Measurements from ENCODE around the gene STH. TPM values are rescaled to one million over a fixed set of nuclear protein-coding genes. Genes with fewer than 3 reads are reported as not detected.
"Not testable (repeated sequence)": the region's sequence is repeated elsewhere in the genome, so short reads cannot be mapped to it uniquely, and the experiment has no call there.

The STH gene
- total RNA-seq: not detected in 2 replicates

DNA sequence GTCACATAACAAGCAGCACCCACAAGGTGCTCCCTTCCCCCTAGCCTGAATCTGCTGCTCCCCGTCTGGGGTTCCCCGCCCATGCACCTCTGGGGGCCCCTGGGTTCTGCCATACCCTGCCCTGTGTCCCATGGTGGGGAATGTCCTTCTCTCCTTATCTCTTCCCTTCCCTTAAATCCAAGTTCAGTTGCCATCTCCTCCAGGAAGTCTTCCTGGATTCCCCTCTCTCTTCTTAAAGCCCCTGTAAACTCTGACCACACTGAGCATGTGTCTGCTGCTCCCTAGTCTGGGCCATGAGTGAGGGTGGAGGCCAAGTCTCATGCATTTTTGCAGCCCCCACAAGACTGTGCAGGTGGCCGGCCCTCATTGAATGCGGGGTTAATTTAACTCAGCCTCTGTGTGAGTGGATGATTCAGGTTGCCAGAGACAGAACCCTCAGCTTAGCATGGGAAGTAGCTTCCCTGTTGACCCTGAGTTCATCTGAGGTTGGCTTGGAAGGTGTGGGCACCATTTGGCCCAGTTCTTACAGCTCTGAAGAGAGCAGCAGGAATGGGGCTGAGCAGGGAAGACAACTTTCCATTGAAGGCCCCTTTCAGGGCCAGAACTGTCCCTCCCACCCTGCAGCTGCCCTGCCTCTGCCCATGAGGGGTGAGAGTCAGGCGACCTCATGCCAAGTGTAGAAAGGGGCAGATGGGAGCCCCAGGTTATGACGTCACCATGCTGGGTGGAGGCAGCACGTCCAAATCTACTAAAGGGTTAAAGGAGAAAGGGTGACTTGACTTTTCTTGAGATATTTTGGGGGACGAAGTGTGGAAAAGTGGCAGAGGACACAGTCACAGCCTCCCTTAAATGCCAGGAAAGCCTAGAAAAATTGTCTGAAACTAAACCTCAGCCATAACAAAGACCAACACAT, at the start of gene STH:
STH (plus strand) TSS at position 264 of the 913 bp plus-strand sequence; CDS start at position 294, 30 bp downstream.
- no peak for DNase-seq
- H3K27ac Mint-ChIP-seq: no peak within 1 kb of the TSS
- H3K4me3 Mint-ChIP-seq: no peak within 1 kb of the TSS
- H3K27me3 Mint-ChIP-seq: no peaks in the 10 kb centered on the region
- no peaks in the 10 kb centered on the region for H3K9me3 Mint-ChIP-seq
- peaks cover 4% of the 10 kb centered on the region for H3K4me1 Mint-ChIP-seq
- no peaks in the 10 kb centered on the region for H3K36me3 Mint-ChIP-seq (ENCODE audit: low read depth)
- intact Hi-C loops (cut with micrococcal nuclease): no loop called here

DNA sequence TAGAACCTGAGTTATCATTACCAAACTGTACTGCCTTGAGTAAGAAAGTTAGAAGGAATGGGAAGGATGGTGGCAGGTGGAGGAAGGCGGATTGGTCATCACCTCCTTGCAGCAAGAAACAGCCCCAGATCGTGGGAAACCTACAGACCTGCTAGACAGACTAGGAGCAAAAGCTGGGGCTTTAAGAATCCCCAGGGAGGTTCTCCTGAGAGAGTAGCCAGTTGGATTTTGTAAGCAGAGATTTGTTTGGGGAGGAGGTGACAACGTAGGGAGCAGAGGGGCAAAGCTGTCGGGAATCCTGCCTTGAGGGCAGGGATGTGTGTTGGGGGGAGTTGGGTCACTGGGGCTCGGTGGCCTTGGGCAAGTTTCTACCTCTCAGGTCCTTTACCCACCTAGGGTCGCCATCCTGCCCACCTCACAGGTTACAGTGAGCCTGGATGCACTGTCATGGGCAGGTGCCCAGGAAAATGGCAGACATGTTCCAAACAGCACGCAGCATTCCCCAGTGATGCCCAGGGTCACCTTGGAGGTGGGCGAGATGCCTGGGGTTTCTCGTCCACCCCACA, 49.2 kb upstream of the STH start:
- intact Hi-C loops (cut with micrococcal nuclease): loop anchor here (10.0 kb wide), 1 partner anchor 305 kb away; no protein-coding TSS in a partner anchor
- no peaks in the 10 kb centered on the region for H3K9me3 Mint-ChIP-seq

GRCh38 chr17:45950888-45951287, 48.2 kb upstream of the STH start:
- Mint-ChIP-seq H3K27ac (no peak overlapping the region), H3K27me3 (peaks cover 29% of the 10 kb centered on the region), H3K4me3 (no peak overlapping the region), H3K4me1 (peaks cover 5% of the 10 kb centered on the region), H3K36me3 (ENCODE audit: low read depth) (no peaks in the 10 kb centered on the region), H3K9me3 (no peaks in the 10 kb centered on the region)
- intact Hi-C loops (cut with micrococcal nuclease): no loop called here
- no peak for DNase-seq

More for the DNA sequence above, 49.2 kb upstream of the STH start:
- no peaks in the 10 kb centered on the region for H3K36me3 Mint-ChIP-seq (ENCODE audit: low read depth)
- peaks cover 5% of the 10 kb centered on the region for H3K4me1 Mint-ChIP-seq
- peaks cover 31% of the 10 kb centered on the region for H3K27me3 Mint-ChIP-seq
- no peak for DNase-seq
- H3K4me3 Mint-ChIP-seq: no peak overlapping the region
- H3K27ac Mint-ChIP-seq: no peak overlapping the region

DNA sequence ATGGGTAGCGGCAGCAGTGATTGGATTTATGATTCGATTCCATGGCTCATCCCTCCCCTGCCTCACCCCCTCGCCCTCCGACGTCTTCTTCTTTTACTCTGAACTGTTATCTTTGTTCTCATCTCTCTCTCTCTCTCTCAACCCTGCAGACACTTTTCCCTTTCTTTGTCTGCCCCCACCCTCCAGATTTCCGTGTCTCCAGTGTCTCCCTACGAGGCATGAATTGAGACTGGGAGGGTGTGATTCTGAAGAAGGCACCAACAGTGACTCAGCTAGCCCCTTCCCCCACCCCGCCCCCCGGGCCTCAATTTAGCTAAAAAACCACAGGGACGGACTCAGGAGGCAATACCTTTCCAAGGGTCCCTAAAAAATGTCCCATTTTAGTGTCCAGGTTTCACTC, 47.6 kb upstream of the STH start:
- DNase-seq: no peak
- no peak overlapping the region for H3K27ac Mint-ChIP-seq
- H3K4me1 Mint-ChIP-seq: peaks cover 5% of the 10 kb centered on the region
- no peaks in the 10 kb centered on the region for H3K9me3 Mint-ChIP-seq
- no peaks in the 10 kb centered on the region for H3K36me3 Mint-ChIP-seq (ENCODE audit: low read depth)
- peaks cover 27% of the 10 kb centered on the region for H3K27me3 Mint-ChIP-seq
- intact Hi-C loops (cut with micrococcal nuclease): no loop called here
- H3K4me3 Mint-ChIP-seq: no peak overlapping the region

- no peak overlapping the region for H3K4me3 Mint-ChIP-seq
- H3K27me3 Mint-ChIP-seq: peaks cover 25% of the 10 kb centered on the region
- peaks cover 5% of the 10 kb centered on the region for H3K4me1 Mint-ChIP-seq
- no peak for DNase-seq
- intact Hi-C loops (cut with micrococcal nuclease): no loop called here
- H3K36me3 Mint-ChIP-seq (ENCODE audit: low read depth): no peaks in the 10 kb centered on the region
- H3K9me3 Mint-ChIP-seq: no peaks in the 10 kb centered on the region
- no peak overlapping the region for H3K27ac Mint-ChIP-seq
Observed at GRCh38 chr17:45951941-45952340, 47.1 kb upstream of the STH start.

DNA sequence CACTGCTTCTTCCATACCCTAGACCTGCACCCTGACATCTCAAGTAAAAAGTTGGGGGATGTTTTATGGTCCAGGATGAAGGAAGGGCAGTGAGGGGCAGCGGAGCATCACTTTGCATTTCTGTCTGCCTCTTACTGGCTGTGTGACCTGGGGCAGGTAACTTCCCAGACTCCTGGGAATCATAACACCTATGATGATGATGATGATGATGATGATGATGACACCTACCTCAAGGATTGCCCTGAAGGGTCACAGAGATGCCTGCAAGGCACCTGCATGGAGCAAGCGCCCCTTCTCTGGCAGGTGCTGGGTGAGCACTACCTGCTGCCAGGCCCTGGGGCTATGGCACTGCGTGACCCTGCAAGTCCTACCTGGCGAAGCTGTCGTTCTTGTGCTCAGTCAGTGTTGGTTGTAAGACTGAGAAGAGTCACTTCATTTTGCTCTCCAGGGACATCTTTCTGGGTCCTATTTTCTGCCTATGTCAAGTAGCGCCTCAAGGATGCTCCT, 46.2 kb upstream of the STH start:
- H3K27ac Mint-ChIP-seq: no peak overlapping the region
- peaks cover 24% of the 10 kb centered on the region for H3K27me3 Mint-ChIP-seq
- peaks cover 5% of the 10 kb centered on the region for H3K4me1 Mint-ChIP-seq
- no peak overlapping the region for H3K4me3 Mint-ChIP-seq
- H3K9me3 Mint-ChIP-seq: no peaks in the 10 kb centered on the region
- no peak for DNase-seq
- no peaks in the 10 kb centered on the region for H3K36me3 Mint-ChIP-seq (ENCODE audit: low read depth)
- intact Hi-C loops (cut with micrococcal nuclease): no loop called here

GRCh38 chr17:45953561-45953960, 45.5 kb upstream of the STH start:
- no peak overlapping the region for H3K4me3 Mint-ChIP-seq
- no peaks in the 10 kb centered on the region for H3K36me3 Mint-ChIP-seq (ENCODE audit: low read depth)
- H3K27me3 Mint-ChIP-seq: peaks cover 25% of the 10 kb centered on the region
- peaks cover 5% of the 10 kb centered on the region for H3K4me1 Mint-ChIP-seq
- DNase-seq: no peak
- H3K27ac Mint-ChIP-seq: no peak overlapping the region
- intact Hi-C loops (cut with micrococcal nuclease): no loop called here
- no peaks in the 10 kb centered on the region for H3K9me3 Mint-ChIP-seq

DNA sequence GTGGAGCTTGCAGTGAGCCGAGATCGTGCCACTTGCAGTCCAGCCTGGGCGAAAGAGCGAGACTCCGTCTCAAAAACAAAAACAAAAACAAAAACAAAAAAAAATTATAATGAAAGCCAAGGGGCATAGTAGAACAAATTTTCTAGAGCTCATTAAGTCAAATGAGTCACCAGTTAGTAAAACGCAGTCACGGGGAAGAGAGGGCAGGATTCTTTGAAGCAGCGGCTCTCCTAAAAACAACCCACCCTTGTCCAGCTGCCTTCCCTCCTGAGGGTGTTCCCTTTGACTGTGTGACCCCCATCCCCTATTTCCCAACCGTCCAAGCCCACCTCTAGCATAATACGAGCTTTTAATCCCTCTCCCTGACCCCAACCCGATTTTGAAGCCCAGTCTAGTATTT, 44.1 kb upstream of the STH start:
- H3K4me1 Mint-ChIP-seq: no peaks in the 10 kb centered on the region

GRCh38 chr17:45955326-45955725, 43.7 kb upstream of the STH start:
- Mint-ChIP-seq H3K4me3 (no peak overlapping the region), H3K36me3 (ENCODE audit: low read depth) (no peaks in the 10 kb centered on the region), H3K27me3 (peaks cover 17% of the 10 kb centered on the region), H3K27ac (no peak overlapping the region), H3K9me3 (no peaks in the 10 kb centered on the region), H3K4me1 (no peaks in the 10 kb centered on the region)
- DNase-seq: no peak
- intact Hi-C loops (cut with micrococcal nuclease): no loop called here

More for the DNA sequence above, 44.1 kb upstream of the STH start:
- no peaks in the 10 kb centered on the region for H3K9me3 Mint-ChIP-seq
- intact Hi-C loops (cut with micrococcal nuclease): no loop called here
- no peak overlapping the region for H3K4me3 Mint-ChIP-seq
- no peak for DNase-seq
- peaks cover 19% of the 10 kb centered on the region for H3K27me3 Mint-ChIP-seq
- no peak overlapping the region for H3K27ac Mint-ChIP-seq
- H3K36me3 Mint-ChIP-seq (ENCODE audit: low read depth): no peaks in the 10 kb centered on the region

DNA sequence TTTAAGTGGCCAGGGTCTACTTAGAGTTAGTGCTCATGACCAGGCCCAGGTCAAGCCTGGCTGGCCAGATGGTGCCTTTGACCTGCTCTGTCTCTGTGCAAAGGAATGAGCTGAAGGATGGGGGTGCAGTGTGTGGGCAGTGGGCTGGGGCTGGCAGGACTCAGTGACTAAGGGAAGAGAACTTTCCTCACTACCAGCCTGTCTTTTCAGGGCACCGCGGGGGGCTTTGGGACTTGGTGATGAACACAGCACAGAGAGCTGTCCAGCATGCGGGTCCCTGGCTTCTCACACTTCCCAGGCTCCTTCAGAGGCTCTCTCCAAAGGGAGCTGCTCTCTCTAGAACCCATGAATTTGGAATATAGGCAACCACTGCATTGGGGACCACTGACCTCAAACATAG, 43.0 kb upstream of the STH start:
- Mint-ChIP-seq H3K27me3 (peaks cover 12% of the 10 kb centered on the region), H3K4me3 (no peak overlapping the region), H3K36me3 (ENCODE audit: low read depth) (no peaks in the 10 kb centered on the region), H3K27ac (no peak overlapping the region), H3K9me3 (no peaks in the 10 kb centered on the region), H3K4me1 (no peaks in the 10 kb centered on the region)
- no peak for DNase-seq
- intact Hi-C loops (cut with micrococcal nuclease): no loop called here

GRCh38 chr17:45956746-45957145, 42.3 kb upstream of the STH start:
- DNase-seq; H3K9me3 Mint-ChIP-seq; H3K4me1 Mint-ChIP-seq; intact Hi-C loops (cut with micrococcal nuclease); H3K27ac Mint-ChIP-seq; H3K36me3 Mint-ChIP-seq (ENCODE audit: low read depth); H3K4me3 Mint-ChIP-seq; H3K27me3 Mint-ChIP-seq: not testable (repeated sequence)

DNA sequence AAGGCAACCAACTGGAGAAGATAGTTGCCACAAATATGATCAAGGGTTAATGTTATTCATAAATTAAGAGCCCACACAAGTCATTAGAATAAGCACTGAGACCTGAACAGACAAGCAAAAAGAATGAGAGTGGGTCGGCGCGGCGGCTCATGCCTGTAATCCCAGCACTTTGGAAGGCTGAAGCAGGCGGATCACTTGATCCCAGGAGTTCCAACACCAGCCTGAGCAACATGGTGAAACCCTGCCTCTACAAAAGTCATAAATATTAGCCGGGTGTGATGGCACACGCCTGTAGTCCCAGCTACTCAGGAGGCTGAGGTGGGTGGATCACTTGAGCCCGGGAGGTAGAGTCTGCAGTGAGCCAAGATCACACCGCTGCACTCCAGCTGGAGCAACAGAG, 40.7 kb upstream of the STH start:
- Mint-ChIP-seq H3K27me3 (peaks cover 5% of the 10 kb centered on the region), H3K36me3 (ENCODE audit: low read depth) (no peaks in the 10 kb centered on the region), H3K4me1 (no peaks in the 10 kb centered on the region), H3K4me3 (no peak overlapping the region), H3K27ac (no peak overlapping the region), H3K9me3 (no peaks in the 10 kb centered on the region)
- no peak for DNase-seq
- intact Hi-C loops (cut with micrococcal nuclease): no loop called here

DNA sequence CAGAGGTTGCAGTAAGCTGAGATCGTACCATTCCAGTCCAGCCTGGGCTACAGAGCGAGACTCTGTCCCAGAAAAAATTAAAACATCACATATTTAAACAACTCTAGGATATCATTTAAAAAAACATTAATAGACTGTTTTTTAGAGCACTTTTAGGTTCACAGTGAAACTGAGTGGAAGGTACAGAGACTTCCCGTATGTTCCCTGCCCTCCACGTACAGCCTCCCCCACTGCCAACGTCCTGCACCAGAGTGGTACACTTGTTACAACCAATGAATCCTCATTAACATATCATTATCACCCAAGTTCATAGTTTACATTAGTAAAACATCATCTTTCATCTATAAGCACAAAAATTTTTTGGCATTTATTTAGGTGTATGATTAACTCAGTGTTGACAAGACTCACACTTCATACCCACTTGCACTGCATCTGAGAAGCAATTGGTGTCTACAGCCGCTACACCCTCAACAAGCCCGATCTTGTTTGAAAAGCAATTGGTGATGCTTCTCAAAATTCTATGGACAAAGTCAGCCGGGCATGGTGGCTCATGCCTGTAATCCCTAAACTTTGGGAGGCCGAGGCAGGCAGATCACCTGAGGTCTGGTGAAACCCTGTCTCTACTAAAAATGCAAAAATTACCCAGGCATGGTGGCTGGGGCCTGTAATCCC, 39.9 kb upstream of the STH start:
- intact Hi-C loops (cut with micrococcal nuclease): no loop called here
- Mint-ChIP-seq H3K36me3 (ENCODE audit: low read depth) (no peaks in the 10 kb centered on the region), H3K4me3 (no peak overlapping the region), H3K27ac (no peak overlapping the region), H3K4me1 (no peaks in the 10 kb centered on the region), H3K27me3 (peaks cover 5% of the 10 kb centered on the region), H3K9me3 (no peaks in the 10 kb centered on the region)
- DNase-seq: no peak

DNA sequence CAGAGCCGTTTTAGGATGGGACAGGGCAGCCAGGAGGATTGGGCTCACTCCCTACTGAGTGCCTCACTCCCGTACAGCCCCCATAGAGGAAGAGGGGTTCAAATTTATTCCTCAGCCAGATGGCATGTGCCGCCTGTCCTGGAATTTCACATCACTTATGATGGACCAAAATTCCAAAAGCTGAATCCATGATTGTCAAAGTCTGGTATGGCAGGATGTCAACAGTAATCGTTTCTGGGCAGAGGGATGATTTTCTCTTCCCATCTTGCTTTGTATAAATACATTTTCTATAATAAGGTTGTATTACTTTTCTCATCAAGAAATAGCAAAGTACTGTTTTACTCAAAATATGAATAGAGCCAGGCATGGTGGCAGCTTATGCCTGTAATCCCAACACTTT, 38.7 kb upstream of the STH start:
- intact Hi-C loops (cut with micrococcal nuclease): no loop called here
- Mint-ChIP-seq H3K27me3 (peaks cover 5% of the 10 kb centered on the region), H3K9me3 (no peaks in the 10 kb centered on the region), H3K4me1 (no peaks in the 10 kb centered on the region), H3K36me3 (ENCODE audit: low read depth) (no peaks in the 10 kb centered on the region), H3K27ac (no peak overlapping the region), H3K4me3 (no peak overlapping the region)
- DNase-seq: no peak

Data from activated CD4-positive, alpha-beta T cell treated with anti-CD3 and anti-CD28 coated beads, Interleukin-2, amount 10 ng/mL, durations not matched to agents 24 days and 14 days (primary cell).